Iris pigment epithelial cell (primary cell): ENCODE results near the gene CHD6.
A peak's percentile ranks its signal among the peaks of the same experiment; 100 is the strongest.
"Not testable (repeated sequence)": the region's sequence is repeated elsewhere in the genome, so short reads cannot be mapped to it uniquely, and the experiment has no call there.

Experiments used
- DNase-seq: peaks from one replicate; pipeline ENCODE4 v3.0.0-alpha.2; 2011; ENCODE audit warnings: low read depth

Gene CHD6

DNA sequence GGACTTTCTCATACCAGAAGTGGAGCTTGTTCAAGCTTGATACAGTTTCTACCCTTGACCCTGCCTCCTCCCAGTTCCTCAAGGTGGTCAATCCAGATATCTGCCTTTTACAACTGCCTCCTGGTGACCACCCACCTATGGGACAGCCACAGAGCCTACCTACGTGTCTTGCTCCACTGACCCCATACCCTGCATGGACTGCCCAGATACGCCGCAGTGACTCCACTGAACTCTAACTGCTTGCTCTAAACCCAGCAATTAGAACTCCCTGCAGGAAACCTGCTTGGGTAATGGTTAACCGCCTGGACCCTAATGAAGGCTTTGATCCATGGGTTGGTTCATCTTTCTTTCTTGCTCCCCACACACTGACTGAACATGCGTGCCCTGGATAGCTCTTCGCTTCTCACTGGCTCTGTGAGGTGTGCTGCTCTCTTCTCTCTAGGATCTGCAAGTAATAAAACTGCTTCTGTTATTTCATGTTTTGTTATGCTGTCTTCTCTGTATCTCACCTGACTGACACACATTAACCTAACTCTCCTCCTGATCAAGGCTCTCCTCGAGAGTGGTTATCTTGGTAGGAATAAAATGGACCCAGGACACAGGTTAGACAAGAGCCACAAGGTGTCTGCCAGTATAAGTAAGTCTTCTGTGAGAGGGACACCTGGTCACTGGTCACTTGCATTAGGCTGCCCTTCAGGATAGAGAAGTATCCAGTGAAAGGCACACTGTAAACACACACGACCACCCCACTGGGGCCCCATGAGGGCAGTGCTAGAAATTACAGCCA lies 79.2 kb downstream of the CHD6 start:
- DNase-seq: no peak

DNA sequence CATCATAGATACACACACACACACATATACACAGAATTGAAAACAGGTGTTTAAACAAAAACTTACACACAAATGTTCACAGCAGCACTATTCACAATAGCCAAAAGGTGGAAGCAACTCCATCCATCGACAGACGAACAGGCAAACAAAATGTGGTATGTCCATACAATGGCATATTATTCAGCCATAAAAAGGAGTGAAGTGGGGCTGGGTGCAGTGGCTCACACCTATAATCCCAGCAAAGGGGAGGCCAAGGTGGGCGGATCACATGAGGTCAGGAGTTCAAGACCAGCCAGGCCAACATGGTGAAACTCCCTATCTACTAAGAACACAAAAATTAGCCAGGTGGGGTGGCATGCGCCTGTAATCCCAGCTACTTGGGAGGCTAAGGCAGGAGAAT lies 80.3 kb downstream of the CHD6 start:
- no peak for DNase-seq

DNA sequence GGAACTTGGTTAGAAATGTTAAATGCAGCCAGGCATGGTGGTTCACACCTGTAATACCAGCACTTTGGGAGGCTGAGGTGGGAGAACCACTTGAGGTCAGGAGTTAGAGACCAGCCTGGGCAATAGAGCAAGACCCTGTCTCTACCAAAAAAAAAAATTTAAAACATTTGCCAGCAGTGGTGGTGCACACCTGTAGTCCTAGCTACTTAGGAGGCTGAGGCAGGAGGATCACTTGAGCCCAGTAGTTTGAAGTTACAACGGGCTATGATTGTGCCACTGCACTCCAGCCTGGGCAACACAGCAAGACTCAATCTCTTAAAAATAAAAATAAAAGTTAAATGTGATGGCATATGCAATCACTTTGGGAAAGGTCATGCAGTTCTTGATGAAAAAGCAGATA lies 82.6 kb downstream of the CHD6 start:
- not testable (repeated sequence) for DNase-seq

DNA sequence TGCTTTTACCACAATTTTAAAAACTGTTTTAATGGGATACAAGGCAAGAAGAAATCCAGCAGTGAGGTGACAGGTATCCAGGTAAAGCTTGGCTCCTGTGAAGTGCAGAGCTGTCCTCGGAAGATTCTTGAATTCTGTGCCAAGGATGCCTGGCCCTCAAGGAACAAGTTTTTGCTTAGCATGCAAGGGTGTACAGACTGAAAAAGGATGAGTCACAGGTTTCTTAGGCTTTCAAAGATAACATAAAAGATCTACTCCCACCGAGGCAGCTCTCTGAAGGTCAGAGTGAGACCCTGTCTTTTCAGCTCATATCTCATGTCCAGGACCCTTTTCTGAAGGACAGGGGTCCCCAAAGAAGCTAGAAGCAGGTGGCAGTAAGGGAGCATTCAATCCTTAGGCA lies 83.3 kb downstream of the CHD6 start:
- DNase-seq: peak; percentile 38

DNA sequence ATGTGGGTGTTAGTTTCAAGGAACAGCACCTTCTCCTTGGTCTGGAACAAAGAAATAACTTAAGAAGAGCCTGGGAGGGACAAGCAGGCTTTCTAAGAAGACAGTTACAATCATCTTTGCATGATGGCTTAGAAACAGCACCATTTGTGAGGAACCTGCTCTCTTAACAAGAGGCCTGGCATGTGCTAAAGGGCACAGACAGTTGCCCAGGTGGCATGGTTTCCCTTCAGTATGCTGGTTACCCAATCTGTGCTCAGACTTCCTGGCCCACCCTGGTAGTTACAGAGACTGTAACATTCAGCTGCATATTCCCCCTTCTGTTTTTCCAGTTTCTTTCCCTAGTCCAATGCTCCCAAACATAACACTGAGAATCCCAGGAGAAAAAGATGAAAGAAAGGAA lies 84.0 kb downstream of the CHD6 start:
- no peak for DNase-seq

DNA sequence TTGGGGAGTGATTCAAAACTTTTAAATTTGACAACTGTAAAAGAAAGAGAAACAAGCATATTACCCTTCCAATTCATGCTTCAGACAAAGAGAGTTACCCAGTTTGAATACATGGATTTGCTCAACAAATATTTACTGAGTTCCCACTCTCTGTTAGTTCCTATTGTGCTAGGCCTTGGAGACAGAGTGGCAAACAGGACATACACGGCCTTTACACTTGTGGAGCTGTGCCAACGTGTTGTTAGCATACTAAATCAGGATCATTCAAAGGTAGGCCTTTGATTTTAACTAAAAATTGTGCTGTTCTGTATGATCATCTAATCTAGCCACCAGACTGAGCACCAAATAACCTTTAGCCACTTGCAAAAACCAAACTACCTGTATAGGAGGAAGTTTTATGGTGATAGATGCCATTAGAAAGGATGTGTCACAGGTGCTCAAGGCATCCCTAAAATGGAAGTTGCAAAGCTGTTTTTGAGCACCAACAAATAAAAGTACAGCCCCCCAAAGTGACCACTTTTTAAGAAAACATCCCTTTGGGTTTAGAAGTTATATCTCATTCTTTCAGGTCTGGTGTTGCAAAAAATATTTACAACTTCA lies 84.5 kb downstream of the CHD6 start:
- no peak for DNase-seq

DNA sequence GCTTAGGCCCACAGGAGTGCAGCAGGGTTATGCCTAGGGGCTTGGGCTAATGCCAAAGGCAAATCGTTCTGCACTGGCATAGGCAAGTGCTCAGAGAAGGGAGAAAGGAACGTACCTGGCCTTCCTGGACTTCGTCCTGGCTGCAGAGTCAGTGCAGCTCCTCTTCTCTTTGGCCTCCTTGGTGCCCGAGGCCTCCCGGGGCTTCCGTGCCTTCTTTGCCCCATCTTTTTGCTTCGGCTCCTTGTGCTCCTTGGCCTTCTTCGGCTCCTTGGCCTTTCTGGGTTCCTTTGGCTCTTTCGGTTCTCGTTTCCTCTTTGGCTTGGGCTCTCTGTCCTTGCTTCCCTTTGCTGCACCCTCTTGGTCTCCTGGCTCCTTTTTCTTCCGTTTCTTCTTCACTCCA lies 85.2 kb downstream of the CHD6 start:
- no peak for DNase-seq

DNA sequence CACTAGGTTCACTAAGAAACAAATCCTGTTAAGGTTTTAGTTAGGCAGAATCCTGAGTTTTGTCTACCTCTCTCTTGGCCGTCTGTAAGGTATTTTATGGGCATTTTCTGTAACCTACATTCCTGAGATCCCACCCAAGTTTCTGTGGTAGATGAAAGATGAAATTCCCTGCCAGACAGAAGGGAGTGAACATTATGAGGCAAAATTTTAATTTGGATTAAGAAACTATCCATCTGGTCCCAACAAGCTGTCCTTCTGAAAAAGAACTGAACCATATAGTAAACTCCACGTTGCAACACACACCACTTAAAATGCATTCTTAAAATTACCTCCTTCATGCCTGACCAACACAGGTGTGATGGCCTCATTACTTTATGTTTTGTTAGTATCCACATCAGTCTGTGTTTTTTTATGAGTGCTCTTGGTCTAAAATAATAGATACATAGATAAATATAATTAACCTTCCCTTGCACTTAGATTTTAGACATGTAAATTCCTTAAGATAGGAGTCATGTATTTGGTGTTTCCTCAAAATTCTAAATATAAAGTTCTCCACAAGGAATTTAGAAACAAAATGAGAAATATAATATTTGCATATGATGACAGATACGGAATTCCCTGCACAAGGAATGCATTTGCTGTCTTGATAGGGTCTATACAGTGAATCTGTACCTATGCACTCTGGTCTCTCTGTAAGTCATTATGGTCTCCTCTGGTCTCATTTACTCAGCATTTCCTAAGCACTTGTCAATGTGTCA lies 86.5 kb downstream of the CHD6 start:
- DNase-seq: no peak

DNA sequence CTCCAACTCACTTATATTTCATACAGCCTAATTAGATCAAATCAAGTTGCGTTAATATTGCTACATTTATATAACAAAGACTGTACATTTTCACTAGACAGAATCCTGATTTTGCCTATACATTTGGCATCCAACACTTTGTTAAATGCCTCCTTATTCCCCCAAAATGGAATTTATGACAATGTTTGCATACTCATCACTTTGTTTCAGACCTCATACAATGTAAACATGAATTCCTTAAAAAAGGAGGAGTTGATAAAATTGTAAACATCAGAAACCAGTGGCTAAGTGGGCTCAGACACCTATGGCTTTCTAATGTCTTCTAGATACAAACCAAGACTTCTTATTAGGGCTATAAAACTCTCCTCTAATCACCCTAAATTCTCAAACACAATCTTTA lies 87.3 kb downstream of the CHD6 start:
- DNase-seq: no peak

DNA sequence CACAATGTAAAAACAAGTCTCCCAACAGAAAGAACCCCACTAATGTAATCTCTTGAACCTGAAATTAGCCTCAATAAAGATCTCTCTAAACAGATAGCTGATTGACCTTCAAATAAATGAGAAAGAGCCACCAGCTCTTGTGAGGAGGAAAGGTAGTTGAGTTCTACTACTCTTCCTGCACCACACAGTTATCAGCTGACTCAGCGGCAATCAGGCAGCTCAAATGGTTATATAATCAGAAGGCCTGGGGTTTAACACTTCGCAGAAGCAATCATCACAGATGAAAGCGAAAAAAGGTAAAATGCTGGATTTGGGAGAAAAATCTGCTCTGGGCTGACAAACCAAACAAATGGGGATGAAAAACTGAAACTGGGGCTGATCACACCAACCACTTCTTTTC lies 91.8 kb downstream of the CHD6 start:
- DNase-seq: no peak

DNA sequence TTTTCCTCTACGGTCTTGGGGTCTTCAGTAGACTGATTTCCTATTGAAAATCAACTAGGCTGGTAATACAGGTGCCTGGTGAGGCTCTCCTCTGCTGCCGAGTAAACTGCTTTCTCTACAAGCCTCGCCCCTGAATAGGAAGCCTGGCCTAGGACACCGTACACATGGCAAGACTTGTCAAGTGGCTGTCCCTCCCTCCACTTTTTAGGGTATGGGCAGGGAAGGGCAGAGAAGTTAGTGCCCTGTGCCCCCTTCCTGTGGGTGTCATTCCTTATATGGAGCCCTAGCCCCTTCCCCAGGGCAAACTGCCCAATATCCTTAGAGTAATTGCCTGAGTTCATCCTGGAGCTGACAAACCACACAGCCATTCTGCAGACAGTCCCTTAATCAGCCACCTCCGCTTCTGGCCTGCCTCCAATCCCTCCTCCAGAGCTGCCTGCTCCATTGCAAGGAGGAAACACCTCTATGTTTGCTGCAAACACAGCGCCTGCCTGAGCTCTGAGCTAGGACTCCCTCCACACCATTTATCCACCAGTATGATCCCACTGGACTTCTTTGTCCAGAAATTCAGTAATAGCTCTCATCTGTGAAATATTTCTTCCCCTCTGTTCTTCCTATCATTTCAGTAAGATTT lies 93.1 kb downstream of the CHD6 start:
- peak; percentile 38 for DNase-seq

DNA sequence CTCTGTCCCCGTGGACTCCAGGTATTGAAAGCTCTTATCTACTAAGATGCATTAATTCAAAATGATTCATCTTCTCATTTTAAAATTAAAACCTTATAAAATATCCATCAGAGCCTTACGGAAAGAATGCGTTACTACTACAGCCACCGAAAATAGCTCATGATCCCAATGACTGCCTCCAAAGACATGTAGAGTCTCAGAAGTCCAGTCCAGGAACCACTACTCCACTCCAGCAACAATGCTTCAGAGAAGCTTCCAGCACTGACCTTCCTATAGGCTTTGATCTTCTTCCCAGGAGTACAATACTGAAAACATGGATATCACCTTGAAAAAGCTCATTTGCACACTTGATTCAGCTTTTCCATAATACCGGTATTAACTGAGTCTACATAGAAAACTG lies 94.3 kb downstream of the CHD6 start:
- DNase-seq: no peak

DNA sequence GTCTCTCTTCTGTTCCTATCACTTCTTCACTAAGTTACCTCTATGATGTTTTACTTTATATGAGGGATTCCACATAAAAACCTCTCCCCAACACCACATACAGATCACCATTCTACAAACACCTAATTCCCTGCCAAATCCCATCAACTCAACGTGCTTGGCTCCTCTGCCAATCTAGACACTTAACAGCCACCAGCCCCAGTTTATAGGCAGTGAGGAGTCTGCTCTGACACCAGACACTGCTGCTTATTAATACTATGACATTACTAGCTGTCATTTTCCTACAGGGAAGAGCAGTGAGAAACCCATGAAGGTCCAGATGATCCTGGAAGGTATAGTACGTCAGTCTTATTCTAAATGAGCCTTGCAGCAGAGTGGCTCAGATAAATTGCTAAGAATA lies 104.3 kb downstream of the CHD6 start:
- DNase-seq: no peak

DNA sequence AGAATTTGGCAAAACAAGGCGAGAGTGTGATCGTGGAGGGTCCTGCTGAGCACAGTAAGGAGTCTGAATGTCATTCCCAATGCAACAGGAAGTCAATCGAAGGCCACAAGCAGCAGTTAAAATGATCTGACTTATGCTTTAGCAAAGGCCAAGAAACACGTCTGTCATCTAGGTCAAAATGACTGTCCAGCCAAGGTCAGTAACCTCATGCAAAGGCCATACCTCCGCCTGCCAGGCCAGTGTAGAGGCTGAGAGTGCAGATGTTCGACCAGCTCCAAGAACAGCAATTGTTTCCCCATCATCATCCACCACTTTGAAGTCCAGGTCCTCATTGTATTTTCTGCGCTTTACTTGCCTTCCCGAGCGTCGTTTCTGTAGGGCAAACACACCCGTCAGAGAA lies 105.6 kb downstream of the CHD6 start:
- no peak for DNase-seq

DNA sequence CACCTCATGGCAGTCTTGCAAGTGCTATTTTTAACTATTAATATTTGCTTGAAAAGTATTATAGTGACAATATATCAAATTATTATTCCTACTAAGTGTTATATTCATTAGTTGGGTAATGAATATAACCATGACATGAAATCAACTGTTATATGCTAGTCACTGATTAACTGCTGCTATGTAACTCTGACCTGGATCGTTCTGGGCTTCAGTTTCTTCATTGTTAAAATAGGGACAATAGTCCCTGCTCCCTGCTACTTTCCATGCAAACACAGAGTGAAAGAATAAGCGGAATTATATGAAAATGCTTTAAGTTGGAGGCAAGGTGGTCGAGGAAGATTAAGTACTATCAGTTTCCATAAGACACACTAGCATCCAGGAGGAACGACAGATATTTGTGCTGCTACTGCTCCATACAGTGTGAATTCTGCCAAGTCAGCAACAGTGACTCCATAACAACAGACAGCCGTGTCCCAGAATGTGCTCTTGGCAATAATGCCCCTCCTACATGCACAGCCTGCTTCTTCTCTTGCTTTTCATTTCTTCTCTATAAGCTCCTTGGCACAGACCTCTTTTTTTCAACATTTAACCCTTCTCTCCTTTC lies 107.2 kb downstream of the CHD6 start:
- DNase-seq: no peak

DNA sequence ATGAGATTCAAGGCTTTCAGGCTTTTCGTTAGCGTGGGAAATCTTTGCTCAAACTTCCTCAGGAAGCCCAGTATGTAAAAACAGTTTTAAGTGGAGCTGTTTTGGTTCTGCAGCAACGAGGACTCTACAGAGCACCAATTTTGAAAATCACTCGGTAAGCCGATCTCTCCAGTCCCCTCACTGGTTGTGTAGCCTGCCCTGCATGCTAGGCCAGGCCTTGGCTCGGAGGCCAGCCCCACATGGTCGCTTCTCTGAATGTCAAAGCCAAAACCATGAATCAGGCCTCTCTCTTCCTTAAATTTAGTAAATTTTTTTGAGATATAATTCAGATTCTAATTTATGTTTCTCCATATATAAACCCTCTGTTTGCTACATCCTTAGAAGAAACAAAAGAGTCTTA lies 108.0 kb downstream of the CHD6 start:
- no peak for DNase-seq

DNA sequence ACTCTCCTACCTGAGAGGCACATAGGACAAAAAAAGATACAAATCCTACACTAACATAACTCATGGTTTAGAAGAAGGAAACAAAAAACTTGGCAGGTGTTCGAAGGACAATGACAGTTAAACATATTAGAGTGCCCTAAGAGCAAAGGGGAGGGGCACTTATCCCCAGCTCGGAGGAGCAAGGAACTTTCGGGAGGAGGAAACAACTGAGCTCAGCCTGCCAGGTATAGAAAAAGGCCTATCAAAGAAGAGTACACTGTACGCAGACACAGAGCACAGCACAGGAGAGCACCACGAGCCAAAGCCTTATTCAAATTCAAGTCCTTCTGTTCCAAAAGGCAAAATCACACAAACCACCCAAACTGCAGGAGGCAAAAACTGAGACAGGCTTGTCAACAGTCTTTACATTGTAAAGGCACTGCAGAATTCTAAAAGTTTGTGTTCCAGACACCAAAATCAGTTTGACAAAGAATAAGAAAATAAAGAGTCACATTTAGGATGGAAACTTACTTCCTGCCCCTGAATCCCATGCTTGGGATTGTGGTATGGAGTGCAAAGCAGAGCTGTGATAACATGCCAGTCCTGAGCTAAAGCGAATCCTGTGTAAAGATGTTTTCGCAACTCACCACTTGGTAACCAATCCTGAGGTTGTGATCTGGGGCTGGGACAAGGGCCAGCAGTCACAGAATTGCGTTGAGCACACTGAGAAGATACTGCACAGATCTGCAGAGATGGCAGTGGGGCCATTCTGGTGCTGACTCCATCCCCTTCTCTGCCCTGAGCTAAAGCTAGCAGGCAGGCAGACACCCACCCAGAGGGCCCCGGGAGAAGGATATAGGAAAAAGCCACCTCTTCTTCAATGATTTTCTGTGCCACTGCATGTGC lies 108.6 kb downstream of the CHD6 start:
- DNase-seq: peak; percentile 76

DNA sequence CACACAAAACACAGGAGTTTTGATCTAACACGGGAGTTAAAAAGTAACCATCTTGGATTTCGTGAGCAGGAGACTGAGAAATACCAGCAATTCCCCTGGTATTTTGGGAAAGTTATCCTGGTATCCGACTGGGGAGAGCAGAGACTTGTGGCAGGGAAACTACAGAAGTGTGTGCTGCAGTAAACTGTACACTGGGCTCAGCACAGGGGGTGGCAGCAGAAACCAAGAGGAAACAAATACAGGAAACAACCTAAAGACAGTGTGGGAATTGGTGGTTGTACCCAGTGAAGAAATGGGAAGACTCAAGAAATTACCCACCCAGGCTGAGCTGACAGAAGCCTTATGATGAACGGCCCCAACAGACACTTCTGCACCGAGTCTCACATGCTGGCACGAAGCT lies 109.8 kb downstream of the CHD6 start:
- no peak for DNase-seq

DNA sequence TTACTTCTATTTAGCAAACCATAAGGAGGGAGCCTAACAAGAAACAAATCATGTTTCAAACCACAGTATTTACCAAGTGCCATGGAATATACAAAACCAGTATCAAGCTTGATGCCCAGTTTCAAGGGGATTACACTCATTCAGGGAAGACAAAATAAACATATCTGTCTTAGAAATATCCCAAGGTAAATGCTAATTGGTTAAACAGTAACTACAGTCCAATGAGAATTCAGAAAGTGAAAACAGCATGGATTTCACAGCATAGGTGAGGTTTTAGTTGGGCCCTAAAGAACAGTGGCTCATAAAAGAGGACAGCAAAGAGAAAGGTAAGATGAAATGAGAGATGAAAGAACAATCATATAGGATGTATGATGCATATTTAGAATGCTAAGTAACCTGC lies 110.3 kb downstream of the CHD6 start:
- no peak for DNase-seq

DNA sequence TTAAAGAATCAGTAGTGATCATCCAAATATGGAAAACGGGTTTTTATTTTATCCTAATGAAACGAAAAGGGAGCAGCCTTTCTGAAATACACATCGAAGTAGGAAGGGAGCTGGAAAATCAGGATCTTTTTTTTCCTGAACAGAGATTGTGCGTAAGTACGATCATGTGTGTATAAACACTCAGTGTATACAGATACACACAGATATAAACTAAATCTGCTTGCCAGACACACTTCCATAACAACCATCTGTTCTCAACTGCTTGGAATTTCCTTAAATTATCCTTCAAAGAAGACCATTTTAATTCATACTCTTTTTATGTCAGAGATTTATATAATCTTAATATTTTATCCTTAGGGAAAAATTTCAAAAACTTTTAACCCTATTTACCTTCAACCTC lies 110.7 kb downstream of the CHD6 start:
- no peak for DNase-seq

DNA sequence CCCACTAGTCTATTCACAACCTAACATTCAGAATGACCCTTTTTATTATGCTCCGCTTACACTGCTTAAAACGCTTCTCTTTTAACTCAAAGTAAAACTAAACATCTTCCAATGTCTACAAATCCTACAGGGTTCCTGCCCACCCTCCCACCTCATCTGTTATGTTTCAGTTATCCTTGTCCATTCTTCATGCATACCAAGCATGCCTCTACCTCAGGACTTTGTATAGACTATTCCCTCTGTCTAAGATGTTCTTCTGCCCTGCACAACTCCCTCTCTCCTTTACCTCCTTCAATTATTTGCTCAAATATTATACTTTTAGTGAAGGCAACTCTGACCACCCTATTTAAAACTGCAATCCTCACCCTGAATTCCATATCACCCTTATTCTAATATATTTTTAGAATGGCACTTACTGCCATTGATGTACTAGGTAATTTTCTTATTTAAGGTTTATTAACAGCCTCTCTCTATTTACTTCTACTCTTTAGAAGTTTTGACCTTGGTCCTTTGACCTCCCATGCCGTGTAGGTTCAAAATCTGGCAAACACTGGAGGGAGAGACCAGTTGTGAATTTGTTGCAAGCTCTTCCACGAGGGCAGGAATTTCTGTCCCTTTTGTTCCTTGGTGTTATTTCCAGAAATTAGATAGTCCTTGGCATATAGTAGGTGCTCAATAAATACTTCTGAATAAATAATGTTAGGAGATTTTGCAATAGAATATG lies 111.8 kb downstream of the CHD6 start:
- no peak for DNase-seq
